RPMI7951 (cell line): ENCODE data around the gene EXOC6B. TPM values are rescaled to one million over a fixed set of nuclear protein-coding genes. Genes with fewer than 3 reads are reported as not detected.

Source experiments
- DNase-seq: peaks from one replicate; pipeline ENCODE4 v3.0.0-alpha.2; 2012; ENCODE audit warnings: low read depth
- total RNA-seq: library from RNA; depleted of rRNA; stranded (reverse); fragments of >200 nt; shearing (Covaris generic); gene quantifications from 2 replicates; pipeline ENCODE4 v1.2.3, GENCODE V29; 2014

Gene EXOC6B
- total RNA-seq, 1 experiment from 2014 or later: 9.9 TPM

DNA sequence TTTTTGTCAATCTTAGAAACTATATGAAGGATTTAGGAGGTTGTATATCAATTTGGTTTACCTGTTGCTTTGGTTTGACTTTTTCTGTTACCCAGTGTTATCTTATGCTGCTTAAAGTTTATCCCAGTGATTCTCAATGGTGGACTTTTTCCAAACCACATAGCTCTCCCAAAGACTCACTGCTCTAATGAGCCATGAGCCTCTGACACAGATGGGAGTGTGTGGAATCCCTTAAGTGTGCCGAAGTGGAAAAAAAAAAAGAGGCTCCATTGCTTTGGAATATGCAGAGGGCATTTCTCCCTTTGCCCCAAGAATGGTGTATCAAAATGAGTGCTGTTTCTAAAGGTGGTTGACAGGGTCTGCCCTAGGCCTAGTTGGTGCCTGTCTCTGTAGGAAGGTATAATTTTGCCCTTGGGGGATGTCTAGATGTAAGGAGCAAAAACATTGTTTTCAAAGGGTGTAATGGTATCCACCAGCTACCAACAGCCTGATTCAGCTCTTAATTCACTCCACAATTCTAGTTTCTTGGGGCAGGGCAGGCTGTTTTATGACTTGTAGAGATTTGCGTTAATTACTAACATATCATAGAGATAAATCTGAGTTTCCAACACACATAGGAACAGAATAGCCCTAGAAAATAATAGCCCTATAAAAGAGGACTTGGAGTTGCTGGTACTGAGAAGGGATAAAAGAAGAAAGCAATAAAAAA is 613.9 kb downstream of the EXOC6B start:
- peak; percentile 65 for DNase-seq

GRCh38 chr2:72211350-72211749 is 614.5 kb downstream of the EXOC6B start:
- peak; percentile 17 for DNase-seq

- no peak for DNase-seq
These were observed 615.4 kb downstream of the EXOC6B start for GRCh38 chr2:72210470-72210869.

- DNase-seq: no peak
These were observed 617.6 kb downstream of the EXOC6B start for GRCh38 chr2:72208225-72208624.

DNA sequence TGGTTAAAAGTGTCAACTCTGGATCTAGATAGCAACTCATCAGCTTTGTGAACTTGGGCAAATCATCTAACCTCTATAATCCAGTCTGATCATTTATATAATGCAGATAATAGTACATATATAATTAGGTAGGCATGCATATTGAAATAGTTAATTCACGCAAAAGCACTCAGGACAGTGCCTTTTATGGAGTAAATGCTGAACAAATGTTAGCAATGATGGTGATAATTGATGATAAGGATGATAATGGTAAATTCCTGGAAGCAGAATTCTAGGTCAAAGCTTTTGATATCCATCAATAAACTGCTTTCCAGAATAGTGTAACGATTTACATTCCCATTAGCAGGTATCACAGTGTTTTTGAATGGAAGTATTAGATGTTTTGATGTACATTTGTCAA is 618.5 kb downstream of the EXOC6B start:
- no peak for DNase-seq

DNA sequence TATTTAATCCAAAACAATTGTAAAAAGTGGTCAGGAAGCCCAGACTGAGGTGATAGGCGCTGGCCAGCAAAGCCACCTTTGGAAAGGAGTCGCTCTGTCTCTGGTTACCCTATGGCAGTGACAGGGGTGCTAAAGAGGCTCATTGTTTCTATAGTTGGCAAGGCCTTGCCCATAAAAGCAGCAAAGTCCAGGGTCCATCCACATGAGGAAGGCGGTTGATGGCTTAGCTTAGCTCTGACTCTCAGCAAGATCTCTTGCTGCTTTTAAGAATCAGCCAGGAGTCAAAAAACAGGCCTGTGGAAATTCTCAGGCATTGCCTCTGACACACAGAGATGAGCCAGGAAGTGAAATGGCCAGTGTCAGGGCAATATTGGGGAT is 620.3 kb downstream of the EXOC6B start:
- DNase-seq: no peak

DNA sequence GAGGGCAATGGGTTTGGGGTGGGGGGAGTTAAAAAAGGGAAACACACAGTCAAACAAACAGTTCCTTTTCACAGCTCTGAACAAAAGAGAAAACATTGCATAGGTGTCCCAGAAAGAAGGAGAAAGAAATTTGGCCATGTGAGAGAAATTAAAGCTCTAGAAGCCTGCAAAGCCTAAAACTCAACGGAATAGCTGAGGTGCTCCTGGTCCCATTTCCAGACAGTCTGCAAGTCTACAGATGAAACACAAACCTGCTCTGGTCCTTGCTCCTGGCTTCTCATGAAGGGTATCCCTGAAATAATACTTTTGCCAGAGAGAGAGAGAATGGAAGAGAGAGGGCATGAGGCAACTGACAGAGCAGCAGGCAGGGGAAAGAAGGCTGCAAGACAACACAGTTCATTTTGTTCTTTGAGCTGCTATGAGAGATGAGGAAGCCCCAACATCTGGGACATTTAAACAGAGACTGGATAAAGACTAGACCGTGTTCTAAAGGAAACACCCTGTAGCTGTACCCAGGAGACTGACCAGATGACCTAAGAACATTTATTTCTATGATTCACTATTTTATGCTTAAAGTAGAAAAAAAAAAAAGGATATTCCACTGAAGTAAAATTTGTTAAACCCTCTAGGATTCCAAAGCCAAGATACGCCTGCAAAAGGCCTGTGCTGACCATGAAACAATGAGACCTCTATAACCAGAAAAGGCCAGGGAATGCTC is 620.9 kb downstream of the EXOC6B start:
- DNase-seq: no peak

DNA sequence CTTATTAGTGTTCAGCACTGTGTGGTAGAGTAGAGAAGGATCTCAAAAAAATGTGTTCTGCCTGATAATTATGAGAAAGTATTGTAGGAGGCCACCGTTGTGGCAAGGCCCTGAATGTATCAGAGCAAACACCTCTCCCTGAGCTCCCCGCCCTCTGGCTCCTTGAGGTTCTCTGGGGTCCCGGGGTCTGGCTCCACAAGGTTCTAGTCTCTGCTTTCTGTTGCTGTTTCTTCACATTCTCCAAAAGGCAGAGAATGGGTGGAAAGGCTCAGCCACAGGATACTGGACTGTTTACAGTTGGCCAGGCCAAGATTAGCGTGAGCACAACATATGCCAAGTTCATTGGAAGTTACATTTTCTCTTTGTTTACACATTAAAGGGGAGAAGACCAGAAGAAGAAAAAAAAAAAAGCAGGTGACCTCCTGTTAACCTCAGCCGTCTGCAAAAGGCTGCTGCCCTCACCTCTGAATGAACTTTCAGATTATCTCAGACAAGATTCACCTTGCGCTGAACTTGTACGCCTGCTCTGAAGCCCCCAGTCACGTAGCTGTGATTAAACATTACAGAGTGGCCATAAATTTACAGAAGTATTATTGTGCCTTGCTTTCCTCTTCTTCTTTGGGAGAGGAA is 621.6 kb downstream of the EXOC6B start:
- no peak for DNase-seq

- peak; percentile 35 for DNase-seq
These were observed 627.1 kb downstream of the EXOC6B start for GRCh38 chr2:72198532-72199241.

GRCh38 chr2:72193723-72194122 is 632.1 kb downstream of the EXOC6B start:
- no peak for DNase-seq

GRCh38 chr2:72191441-72191840 is 634.4 kb downstream of the EXOC6B start:
- no peak for DNase-seq

DNA sequence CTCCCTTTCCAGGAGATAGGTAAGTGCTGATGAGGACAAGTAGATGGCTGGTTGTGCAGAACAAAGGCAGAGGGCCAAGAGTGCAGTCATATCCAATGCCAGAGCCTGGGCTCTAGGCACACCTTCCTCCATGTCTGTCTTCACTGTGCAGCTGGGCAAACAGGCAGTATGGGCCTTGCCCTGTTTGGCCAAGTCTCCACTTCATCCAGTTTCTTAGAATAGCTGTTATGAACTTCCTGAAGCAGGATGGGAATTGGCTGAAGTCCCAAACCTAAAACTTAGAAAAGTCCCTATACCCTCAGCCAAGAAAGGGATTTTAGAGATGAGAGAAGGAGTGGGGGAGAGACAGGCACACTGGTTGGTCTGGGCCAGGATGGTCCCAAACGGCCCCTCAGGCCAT is 640.6 kb downstream of the EXOC6B start:
- DNase-seq: peak; percentile 40

- DNase-seq: no peak
These were observed 642.4 kb downstream of the EXOC6B start for GRCh38 chr2:72183466-72183865.

GRCh38 chr2:72183016-72183415 is 642.8 kb downstream of the EXOC6B start:
- DNase-seq: no peak

DNA sequence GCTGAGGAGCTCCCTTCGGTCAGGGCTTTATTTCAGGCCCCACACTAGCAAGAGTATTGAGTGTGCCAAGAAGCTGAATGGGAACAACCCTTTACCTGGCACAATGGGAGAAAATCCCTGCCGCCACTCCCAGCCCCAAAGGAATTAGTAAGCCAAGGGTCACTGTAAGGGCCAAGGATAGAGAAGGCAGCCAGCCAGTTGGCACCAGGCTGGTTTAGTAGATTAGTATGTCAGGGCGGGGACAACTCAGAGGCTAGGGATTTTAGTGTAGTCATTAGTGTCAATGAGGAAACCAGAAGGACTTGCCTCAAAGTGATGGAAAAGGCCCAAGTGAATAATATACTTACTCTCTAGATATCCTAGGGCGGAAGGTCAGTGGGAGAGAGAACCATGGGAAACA is 643.3 kb downstream of the EXOC6B start:
- no peak for DNase-seq

DNA sequence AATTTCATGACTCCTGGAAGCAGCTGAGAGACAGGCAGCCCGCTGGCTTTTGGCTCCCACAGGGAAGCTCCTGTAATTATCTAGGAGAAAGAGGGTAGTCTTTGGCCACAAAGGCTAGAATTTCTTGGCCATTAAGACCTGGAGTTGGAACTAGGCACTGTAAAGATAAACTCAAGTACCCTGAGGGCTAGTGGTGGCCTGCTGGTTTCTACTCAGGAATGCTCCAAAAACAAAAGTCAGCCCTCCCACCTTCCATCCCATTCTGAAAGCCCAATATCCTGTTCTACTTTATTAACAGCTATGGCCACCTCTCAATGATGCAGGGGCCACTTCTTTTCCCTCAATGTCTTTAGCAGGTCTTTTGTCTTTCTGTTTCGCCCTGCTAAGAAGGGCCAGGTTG is 644.2 kb downstream of the EXOC6B start:
- DNase-seq: no peak

- DNase-seq: no peak
These were observed 645.5 kb downstream of the EXOC6B start for GRCh38 chr2:72180351-72180750.

DNA sequence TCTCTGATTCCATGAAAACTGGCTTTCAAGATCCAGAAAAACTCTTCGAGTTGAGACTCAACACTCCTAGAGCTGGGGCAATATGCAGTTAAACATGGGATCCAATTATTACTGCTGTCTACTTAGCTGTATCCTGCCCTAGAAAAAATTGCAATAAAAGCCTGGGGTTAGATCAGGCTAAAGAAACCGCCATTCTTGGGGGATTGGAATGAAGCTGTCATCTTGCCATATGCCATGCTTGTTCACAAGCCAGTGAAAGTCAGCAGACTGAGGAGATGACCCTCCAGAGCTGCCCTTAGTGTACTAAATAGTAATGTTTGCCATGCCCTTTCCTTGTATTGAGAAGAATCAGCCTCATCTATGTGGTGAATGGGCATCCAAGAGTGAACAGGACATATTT is 647.3 kb downstream of the EXOC6B start:
- no peak for DNase-seq

- DNase-seq: no peak
These were observed 649.6 kb downstream of the EXOC6B start for GRCh38 chr2:72176281-72176680.

GRCh38 chr2:72175636-72176035 is 650.2 kb downstream of the EXOC6B start:
- no peak for DNase-seq

GRCh38 chr2:72173640-72174321 is 652.1 kb downstream of the EXOC6B start:
- DNase-seq: no peak

GRCh38 chr2:72172478-72172877 is 653.4 kb downstream of the EXOC6B start:
- no peak for DNase-seq
